Astrocyte (in vitro differentiated cells and primary cell): ENCODE measurements around the gene CACHD1.

ENCODE experiments used
- CTCF ChIP-seq: IDR thresholded peaks from 2 replicates; pipeline ENCODE4 v1.5.1; 2011; ENCODE audit warnings: low read depth, mild to moderate bottlenecking, inconsistent platforms, low read length, moderate library complexity; ENCODE audit not compliant: insufficient read depth
- EZH2 ChIP-seq: IDR thresholded peaks from 2 replicates; pipeline ENCODE4 v1.6.1; 2012; ENCODE audit warnings: mild to moderate bottlenecking, low read length, inconsistent platforms; ENCODE audit not compliant: insufficient read depth

- TF ChIP-seq CTCF, result no peak
- no peak for TF ChIP-seq EZH2
Measured at GRCh38 chr1:64524614-64525013, 54.7 kb downstream of the CACHD1 start.
